Measurements from ENCODE around the gene RNF144B.
"Not testable (repeated sequence)": the region's sequence is repeated elsewhere in the genome, so short reads cannot be mapped to it uniquely, and the experiment has no call there.

The RNF144B gene

GRCh38 chr6:18387061-18387721 lies at the start of gene RNF144B:
RNF144B (plus strand) TSS chr6:18387350; CDS start chr6:18399535, 12,185 bp downstream.
- peak; percentile 65 for DNase-seq

DNA sequence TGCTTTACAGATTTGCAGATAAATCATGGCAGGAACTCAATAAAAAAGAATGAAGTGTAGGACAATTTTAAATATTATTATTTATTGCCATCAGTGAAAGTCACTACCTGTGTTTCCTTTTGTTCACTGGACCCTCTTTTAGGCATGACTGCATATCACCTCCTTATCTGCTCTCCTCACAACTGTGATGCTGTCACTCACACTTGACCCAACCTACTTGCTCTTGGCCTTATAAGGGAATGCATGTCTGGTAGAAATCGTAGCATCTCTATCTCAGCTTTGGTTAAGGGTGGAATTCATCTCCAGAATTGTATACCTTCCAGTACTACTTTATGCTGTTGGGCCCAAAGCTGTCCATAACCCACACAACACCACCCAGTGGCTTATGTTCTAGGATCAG lies 47.6 kb upstream of the RNF144B start:
- no peak for DNase-seq

DNA sequence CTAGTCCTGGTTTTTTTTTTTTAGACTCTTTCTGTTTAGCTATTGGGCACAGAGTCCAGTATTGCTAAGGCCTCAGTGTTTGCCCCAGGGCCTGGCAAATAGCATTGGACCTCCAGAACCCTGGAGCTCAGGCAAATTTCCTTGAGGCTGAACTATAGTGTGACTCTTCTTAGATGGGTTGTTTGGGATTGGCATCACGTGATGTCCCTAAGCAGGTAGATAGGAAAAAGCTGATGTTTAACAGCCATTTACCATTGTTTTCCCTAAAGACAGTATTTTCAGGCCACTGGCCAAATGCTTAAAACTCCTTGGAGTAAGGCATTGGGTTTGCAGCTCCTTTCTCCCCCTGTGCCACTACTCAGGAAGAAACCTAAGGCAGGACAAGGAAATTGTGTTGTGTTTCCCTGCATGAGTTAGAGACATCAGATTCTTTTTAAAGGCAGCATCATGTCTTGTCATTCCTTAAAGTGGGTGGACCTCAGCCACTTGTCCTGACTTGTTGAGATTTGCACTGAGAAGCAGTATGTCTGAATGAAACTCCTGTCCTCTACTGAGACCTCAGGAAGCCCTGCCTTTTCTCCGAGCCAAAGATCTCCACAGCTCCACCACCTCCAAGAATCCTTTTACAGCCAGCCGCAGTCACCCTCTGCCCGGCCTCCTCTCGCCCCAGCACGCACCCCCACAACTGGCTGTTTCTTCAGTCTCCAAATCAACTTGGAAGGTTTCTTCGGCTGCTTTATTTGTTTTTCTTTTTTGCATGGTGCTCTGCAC lies 46.2 kb upstream of the RNF144B start:
- DNase-seq = no peak

GRCh38 chr6:18342223-18342622 lies 44.9 kb upstream of the RNF144B start:
- no peak for DNase-seq

GRCh38 chr6:18343741-18344140 lies 43.4 kb upstream of the RNF144B start:
- no peak for DNase-seq

DNA sequence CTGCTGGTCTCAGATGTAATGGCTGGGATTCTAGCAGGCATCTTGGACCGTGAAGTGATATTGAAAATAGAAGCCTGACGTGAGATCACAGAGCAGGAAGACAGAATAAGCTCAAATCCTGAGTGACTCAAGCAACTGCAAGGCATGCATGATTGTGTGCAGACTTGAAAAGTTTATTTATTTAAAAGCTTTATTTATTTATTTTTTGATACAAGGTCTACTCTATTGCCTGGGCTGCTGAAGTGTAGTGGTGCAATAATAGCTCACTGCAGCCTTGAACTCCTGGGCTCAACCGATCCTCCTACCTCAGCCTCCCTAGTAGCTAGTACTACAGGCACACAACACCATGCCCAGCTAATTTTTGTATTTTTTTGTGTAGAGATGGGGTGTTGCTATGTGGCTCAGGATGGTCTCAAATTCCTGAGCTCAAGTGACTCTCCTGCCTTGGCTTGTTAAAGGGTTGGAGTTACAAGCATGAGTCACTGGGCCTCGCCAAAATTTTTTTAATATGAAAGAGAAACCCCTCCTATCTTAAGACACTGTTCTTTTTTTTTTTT lies 40.1 kb upstream of the RNF144B start:
- DNase-seq = no peak

GRCh38 chr6:18347866-18348265 lies 39.3 kb upstream of the RNF144B start:
- no peak for DNase-seq

DNA sequence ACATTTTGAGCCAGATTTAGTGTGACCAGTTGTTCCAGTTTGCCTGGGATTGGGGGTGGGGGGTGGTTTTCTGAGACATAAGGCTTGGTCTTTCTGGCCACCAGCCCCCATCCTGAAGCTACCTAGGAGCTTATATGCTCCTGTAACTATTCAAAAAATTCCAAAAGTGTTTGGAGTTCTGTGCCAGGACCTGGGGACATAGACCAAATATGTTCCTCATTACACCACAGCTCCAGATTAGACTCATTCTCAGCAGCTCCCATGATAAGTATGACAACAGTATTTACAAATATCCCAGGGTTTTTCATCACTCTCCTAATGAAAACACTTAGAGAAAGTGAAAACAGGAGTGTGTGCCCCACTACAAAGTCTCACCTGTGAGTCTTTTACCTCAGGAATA lies 37.8 kb upstream of the RNF144B start:
- DNase-seq = no peak

GRCh38 chr6:18350271-18350670 lies 36.9 kb upstream of the RNF144B start:
- no peak for DNase-seq

GRCh38 chr6:18350712-18351111 lies 36.4 kb upstream of the RNF144B start:
- DNase-seq = peak; percentile 12

DNA sequence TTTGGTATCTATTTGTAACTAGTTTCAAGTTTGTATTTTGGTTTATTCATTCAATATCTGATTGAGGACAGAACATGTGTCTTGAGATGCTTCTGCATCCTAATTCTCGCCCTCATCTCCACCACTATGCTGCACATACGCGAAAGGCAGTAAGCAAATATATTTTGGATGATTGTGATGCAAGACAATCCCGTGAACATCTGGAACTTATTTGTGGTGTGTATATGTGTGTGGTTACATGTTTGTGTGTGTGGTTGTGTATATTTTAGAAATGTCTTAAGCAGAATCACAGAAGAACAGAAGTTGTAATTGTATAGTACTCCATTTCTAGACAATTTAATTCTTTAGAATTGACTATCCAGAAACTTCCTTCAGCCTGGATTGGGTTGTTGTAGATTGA lies 35.1 kb upstream of the RNF144B start:
- no peak for DNase-seq

DNA sequence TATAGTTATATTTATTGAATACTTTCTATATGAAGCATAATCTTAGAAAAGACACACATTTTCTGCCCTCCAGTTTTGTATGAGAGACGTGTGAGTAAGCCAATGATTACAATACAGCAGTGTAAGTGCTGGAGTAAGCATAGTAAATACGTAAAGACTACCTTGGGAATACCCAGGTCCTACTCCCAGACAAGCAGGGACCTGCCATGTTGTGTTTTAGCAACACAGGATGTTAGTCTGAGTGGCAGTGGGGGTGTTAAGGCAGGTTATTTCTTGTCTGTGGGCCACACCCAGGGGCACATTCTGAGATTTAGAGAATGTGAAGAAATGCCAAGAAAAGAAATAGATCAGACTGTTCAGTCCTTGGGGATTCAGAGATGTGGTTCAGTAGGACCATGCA lies 34.3 kb upstream of the RNF144B start:
- DNase-seq = no peak

GRCh38 chr6:18353251-18353650 lies 33.9 kb upstream of the RNF144B start:
- DNase-seq = no peak

GRCh38 chr6:18357546-18357945 lies 29.6 kb upstream of the RNF144B start:
- DNase-seq = not testable (repeated sequence)

GRCh38 chr6:18359237-18359885 lies 27.8 kb upstream of the RNF144B start:
- DNase-seq = no peak

DNA sequence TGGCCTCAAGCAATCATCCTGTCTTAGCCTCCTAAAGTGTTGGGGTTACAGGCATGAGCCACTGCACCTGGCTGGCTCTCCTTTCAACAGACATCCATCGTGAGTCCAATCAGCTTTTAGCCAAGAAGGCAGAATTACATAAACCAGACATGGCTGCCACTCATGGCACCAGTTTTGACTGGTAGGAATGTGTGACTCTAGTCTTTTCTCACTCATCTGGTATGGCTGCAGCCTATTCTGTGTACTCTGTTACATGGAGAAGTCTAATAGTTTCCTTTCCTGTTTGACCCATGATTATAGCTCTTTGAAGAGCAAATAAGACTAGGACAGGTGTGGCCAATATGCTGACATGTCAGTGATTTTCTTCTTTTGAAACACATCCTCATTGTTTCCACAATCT lies 27.0 kb upstream of the RNF144B start:
- DNase-seq = no peak

GRCh38 chr6:18362058-18362561 lies 25.0 kb upstream of the RNF144B start:
- DNase-seq = no peak

DNA sequence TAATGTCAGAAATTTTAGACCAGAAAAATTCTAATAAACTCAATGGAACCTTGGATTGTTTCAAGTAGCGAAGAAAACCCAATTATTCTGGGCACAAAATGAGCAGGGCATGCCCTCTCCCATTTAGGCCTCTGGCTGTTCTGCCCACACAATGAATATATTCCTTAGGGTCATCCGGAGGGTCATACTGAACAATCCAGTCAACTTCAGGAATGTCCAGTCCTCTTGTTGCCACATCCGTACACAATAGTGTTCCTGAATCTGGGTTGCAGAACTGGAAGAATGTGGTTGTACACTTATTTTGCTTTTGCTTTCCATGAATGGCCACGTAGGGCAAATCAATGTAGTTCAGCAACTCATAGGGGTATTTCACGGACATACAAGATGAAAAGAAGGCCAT lies 23.4 kb upstream of the RNF144B start:
- no peak for DNase-seq

DNA sequence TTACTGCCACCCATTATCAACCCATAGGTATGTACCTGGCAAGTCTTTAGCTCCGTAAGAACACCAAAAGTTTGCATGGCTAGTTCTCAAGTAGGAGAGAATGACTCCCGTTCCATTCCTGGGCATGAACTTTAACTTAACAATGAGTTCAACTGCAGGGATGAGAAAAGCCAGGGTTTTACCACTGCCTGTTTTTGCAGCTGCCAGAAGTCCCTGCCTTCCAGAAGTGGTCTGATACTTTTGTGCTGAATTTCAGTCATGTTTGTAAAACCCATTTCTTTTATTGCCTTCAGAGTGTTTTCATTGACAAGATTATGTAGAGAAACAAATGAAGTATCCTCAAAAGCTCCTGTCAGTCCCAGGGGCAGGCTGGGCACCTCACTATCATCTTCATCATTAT lies 22.6 kb upstream of the RNF144B start:
- not testable (repeated sequence) for DNase-seq

DNA sequence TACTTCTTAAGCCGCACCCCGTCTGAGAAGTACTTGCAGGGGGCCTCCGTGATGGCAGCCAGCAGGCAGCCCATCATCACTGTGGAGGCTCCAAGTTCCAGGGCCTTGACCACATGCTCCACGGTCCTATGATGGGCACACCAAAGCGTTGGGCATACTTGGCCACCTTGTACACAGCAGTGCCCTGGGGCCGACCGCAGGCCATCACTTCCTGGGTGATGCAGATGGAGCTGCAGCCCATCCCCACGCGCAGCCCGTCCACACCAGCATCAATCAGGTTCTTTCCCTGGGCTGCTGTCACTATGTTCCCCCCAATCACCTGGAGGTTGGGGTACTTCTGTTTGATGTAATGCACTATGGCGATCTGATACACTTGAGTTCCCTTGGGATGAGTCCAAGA lies 19.8 kb upstream of the RNF144B start:
- DNase-seq = no peak

GRCh38 chr6:18368277-18369105 lies 18.7 kb upstream of the RNF144B start:
- no peak for DNase-seq

DNA sequence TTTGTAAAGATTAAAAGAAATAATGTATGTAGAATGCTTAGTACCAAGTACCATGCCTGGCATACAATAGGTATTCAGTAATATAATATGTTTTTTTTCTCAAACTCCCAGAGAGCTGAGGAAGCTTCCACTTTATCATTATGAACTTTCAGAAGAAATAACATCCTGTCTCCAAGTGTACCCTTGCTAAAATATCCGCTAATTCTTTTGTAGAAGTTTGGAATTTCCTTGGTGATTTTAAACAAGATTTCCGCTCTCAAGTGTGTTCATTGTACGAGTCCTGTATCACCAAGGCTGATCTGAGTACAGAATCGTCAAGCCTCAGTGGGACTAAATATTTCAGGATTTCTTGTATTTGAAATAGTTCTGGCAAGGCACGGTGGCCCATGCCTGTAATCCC lies 16.1 kb upstream of the RNF144B start:
- DNase-seq = no peak

DNA sequence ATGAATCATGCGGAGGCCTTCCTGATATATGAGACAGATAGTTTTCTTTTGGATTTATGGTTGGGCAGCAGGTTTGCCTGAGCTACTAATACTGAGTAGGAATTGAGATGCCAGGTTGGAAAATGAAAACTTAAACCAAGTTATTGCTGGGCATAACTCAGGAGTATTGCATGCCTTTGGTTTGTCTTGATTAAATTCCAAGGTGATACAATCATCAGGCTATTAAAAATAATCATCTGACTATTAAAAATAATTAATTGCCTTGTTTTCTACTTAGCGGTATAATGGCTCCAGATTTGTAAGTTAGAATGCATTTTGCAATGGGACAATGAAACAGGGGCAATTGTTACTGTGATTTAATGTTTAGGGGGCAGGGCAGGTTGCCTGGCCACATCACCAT lies 15.5 kb upstream of the RNF144B start:
- no peak for DNase-seq

All from CD4-positive, alpha-beta T cell treated with Interleukin-10 for 1 hour (primary cell).